Stimulated activated CD4-positive, alpha-beta T cell treated with anti-CD3 and anti-CD28 coated beads, Interleukin-15, amount 100 ng/mL, for 1 hour (primary cell): ENCODE measurements around the gene MAP1B.

Experiments used
- DNase-seq, 2 donors: peaks; one replicate each; pipeline ENCODE4 v3.0.0-alpha.2; 2020; ENCODE audit warnings: low read depth in 1 of 2, low spot score in 1 of 2

The MAP1B gene

DNA sequence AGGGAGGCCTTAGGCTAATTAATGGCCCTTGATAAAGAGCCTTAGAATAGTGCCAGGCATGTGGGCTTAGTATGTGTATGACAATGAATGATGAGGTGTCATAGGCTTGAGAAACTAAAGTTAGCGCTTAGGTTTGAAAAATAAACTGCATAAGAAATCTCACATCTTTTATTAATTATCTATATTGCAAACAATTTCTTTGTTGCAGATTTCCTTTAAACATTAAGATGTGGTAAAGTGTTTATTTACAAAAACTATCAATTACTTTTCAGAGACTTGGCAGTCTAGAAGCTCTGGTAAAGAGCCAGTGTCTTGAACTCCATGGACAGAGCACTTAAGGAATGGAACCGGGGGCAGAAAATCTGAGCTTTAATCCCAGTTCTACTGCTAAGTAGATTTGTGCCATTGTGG, 23.1 kb downstream of the MAP1B start:
- DNase-seq: no peak

DNA sequence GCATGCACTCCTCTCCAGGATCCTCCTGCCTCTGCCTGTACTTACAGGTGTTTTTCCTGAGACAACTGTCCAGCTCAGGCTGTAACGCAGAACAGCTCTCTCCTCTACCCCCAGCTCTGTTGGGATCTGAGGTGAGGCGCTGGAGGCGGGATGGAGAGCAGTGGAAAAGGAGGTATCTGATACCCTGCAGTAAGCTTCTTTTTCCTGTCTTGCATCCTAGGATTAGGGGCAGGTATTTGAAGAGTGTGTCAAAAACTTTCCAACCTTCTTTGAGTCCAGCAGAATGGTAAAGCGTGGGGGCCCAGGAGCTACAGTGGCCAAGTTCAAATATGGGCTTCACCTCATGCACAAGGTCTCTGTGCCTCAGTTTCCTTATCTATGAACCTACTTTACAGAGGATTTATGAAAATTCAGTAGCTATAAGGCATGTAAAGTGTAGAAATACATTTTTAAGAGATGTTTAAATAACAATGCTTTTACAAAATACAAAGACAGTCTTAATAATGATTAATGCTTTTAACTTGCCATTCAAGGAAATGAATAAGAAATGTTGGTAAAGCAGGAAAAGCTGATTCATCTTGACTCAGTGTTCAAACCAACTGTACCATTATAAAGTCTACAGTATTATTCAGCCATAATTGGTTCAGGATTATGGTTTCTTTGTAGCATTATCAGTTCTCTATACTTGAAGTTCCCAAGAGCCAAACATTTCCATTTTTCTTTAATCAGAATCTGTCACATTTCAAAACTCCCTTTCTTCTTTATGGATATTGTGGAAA, 26.1 kb downstream of the MAP1B start:
- DNase-seq: no peak

DNA sequence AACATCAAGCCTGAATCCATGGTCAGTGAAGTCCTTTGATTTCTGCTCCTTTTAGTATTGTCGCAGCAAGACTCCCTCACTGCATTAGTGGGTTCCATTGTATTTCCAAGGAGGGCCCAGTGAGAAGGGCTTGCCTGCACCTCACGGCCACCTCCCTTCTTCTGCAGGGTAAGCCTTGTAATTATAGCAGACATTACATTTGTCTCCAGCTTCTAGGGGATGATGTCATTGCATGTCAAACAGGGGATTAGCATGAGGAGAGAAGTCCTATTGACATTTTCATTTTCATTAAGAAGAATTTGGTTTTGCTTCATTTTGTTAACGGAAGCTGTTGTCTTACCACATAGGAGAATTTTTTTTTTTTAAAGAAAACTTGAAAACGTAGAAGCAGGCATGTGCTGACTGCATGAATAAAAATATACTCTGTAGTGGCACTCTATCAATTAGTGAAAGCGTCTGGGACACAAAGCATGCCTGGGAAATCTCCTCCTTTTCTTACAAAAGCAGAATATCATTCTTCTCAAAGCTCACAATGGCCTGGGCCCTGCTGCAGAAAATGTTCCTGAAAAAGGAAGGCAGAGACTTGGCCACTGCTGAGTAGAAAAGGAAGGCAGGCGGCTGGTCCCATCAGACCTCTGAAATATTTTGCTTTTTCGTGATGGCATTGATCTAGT, 27.1 kb downstream of the MAP1B start:
- DNase-seq: no peak

DNA sequence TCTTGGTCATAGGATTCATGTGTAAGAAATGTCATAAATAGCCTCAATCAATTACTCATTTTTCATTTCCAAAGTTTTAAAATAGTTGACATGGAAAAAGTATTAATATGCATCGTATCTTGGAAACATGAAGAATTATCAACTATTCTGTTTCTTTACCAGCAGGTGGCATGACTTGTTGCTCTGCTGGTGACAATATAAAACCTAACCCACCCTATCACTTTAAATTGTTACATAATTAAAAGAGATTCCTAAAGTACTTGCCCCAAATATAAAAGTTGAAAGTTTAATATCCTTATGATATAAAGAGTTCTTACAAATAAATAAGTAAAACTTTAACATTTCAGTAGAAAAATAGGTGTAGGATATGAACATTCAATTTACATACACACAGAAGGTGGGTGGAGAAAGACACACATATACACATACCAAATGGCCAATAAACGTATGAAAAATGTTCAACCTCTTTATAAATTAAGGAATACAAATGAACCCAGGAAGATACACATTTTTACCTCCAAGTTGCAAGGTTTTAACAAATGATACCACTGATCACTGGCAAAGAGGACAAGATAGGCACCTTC, 30.6 kb downstream of the MAP1B start:
- no peak for DNase-seq

DNA sequence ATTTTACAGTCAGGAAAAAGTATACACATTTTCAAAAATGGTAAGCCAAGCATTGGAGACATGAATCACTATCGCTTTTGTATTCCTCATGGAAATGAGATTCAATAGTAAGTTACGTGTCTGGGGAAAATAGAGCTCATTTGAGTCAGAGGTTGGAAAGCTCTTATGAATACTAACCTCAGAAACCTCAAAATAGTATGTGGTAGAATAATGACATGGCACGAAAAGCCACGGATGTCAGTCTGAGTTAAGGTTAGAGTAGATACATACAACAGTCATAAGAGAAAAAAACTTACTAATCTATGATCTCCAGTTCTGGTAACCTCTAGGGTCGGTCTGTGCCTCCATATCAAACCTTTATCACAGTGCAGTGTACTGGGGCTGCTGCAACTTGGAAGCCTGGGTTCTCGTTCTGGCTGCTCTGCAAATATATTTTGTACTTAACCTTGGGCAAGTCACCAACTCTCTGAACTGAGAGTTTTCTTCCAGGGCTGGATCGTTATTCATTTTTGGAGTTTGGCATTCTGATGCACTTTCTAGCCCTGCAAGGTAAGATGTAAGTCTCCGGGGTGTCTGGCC, 31.8 kb downstream of the MAP1B start:
- DNase-seq: no peak

DNA sequence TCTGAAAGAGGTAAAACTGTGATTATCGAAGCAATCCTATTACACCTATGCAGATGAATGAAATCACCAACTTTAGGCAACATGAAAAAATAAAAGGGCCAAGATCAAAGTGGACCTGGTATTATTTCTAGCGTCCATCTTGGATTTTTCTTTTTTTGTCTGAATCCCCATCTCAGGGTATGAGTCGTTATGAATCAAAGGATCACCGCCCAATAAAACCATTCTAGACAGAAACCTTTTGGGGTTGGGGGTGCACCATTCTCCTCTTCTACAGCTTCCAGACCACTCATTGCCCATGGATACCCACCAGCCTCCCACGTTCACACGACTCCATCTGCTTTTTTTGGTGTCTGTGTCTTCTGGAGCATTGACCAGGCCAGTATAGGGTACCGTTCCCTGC, 33.4 kb downstream of the MAP1B start:
- DNase-seq: no peak

DNA sequence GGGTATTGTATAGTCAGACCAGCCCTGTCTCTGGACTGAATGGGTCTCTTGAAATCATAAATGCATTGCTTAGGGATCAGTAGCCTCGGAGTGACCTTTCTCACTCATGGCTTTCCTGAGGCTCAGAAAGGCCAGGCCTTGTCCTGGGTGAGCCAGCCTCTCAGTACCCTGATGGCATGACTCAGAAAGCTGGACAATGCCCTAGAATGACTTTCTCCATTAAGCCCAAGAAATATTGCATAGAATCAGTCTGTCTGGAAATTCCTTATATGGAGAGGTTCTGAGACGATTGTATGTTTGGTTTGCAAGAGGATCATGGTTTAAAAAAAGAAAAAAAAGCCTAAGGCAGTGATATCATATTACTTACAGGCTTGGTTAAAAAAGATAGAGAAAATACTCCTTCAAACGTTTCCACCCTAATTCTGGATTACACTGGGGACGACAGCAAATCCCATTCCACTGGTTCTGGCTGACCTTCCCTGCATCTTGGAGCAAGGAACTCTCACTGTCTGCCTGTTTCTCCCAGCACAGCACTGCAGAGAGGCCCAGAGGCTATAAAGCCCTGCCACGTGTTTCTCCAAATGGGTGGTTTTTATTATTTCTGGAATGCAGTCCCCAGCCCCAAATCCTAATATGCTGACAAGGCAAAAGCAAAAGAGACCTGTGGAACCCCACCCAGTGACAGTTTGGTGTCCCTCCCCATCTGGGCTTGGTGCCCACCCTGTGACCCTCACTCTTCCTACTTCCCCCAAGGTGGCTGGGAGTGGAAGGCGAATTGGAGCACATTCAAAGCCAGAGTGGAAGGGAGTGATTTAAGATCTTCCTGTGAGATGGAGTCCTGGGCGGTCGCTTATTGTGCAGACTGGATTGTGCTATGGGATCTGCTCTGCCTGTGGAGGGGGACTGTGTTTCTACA, 34.4 kb downstream of the MAP1B start:
- DNase-seq: no peak

DNA sequence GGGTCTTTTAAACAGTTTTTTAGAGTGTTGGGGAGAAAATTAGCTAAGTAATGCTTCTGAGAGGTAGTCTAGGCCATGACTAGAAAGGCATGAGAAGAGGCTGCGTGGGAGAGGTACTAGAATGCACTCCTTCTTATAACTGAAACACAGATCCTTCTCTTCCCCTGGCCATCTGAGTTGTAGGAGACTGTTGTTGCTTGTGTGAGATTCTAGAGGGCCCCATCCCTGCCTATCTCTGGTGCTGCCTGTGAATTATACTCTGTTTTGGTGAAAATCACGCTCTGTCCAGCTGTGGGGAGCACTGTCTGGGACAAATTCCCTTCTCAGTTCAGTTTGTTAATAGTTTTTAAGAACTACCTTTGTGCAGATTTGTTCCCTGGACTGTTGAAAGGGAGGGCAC, 37.5 kb downstream of the MAP1B start:
- no peak for DNase-seq

DNA sequence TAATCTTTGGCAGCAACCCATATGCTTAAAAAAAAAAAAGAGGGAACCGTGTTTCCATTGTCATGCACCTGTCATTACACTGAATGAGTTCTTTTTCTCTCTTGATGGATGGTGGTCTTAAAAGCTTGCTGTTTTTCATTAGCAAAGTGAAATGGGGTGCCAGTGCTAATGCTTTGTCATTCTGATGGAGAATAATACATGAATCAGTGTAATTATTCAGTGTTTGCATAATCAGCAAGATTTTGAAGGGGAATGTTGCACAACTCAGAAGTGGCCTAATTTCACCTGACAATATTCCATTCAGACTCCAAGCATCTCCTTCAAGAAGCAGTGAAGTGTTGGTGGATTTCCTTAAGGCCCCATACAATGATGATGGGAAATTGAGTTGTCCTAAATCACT, 38.1 kb downstream of the MAP1B start:
- DNase-seq: no peak

DNA sequence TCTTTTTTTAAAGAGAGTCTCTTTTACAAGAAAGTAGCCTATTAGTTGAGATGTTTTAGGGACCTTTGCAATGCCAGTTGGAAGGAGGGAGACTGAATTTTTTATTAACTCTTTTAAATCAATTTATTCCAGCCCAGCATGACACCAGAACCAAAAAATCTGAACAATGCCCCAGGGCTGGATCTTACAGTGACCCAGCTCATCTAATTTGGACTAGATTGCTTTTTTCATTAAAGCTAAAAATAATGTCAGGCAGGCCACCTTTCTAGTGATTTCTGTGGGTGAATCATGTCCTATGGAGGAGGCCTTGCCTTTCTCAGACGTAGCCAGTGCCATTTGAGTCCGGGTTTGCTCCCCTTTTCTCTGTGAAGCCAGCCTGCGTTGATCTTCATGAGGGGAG, 38.8 kb downstream of the MAP1B start:
- DNase-seq: no peak

DNA sequence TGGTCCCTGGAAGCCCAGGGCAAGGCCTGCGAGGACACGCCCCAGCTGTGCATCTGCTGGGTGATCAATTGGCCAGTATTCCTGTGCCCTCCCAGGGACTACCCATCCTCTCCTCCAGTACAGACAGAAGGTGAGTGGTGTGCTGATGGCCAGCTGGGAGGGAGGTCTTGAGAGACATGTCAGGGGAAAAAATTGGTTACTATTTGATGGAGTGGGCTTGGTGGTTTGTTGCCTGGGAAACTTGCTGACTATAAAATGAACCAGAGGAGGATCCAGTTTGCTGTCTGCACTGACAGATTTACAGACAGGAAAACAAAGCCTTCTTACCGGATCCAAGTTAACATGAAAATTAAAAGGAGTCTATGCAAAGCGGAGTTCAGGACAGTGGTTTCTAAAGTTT, 40.3 kb downstream of the MAP1B start:
- no peak for DNase-seq

DNA sequence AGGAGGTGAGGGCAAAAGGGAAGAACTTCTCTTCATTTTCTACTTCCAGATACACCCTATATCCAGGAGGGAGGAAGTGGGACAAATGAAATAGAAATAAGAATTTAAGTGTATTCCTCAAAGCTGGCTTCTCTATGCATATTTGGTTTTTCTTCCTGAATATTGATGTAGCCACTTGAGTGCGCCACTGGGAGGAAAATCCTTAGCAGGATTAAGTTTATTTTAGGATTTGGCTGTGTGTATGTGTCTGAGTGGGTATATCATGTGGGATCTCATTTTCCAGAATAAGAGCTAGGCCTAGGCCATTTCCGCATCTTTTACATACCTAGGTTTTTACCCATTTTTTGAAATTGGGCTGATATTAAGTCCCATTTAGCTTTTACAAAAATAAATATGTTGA, 42.5 kb downstream of the MAP1B start:
- no peak for DNase-seq

DNA sequence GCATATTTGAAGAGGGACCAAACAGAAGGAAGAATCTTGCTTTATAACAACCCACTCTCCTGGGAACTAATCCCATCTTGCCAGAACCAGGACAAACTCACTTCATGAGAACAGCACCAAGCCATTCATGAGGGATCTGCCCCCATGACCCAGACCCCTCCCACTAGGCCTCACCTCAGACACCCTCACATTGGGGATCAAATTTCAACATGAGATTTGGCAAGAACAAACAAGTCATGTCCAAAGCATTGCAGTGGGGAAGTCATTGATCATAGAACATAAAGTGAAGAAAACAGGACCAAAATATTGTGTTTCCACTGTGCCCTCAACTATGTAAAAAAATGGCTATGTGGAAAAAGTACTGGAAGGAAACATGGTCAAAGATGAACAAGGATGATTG, 43.9 kb downstream of the MAP1B start:
- no peak for DNase-seq

DNA sequence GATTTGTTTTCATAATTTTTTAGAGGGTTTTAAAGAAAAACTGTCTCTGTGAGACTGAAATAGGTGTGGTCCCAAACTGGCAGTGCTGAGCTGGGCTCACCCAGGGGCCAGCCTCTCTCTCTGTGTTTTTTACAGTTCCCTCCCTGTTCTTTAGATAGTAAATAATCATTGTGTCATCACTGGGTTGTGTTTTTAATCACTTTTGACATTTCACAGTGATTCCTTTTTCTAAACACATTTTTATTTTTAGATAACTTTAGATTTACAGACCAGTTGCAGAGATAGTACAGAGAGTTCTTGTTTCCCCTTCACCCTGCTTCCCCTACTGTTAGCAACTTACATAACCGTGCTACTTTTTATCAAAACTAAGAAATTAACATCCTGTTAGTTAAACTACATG, 44.4 kb downstream of the MAP1B start:
- DNase-seq: no peak

DNA sequence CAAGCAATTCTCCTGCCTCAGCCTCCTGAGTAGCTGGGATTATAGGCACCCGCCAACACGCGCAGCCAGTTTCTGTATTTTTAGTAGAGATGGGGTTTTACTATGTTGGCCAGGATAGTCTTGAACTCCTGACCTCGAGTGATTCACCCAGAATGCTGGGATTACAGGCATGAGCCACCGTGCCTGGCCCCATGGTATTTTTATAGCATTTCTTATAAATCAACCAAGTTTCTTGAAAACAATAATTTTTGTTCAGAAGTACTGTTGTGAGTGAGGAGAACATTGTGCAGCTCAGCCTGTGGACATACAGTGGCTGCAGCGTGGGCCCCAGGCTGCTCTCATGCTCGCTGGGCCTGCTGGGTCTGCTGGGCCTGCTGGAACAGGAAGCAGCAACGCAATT, 45.3 kb downstream of the MAP1B start:
- no peak for DNase-seq

DNA sequence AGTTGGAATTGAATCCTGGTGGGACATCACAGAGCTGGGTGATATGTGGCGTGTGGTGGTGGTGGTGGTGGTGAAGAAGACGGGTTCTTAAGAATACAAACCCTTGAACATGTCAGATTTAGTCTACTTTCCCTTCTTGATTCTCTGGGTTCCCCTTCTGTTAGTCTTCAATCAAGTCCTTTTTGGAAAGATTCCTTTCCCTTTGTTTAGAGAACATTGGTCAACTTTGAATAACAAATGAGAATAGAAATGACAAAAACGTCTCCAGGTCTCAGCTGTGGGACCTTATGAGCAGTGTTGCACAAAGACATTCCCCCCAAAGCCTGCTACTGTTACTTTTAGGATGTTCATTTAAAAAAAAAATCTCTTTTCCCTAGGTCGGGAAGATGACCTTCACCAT, 46.3 kb downstream of the MAP1B start:
- DNase-seq: no peak

DNA sequence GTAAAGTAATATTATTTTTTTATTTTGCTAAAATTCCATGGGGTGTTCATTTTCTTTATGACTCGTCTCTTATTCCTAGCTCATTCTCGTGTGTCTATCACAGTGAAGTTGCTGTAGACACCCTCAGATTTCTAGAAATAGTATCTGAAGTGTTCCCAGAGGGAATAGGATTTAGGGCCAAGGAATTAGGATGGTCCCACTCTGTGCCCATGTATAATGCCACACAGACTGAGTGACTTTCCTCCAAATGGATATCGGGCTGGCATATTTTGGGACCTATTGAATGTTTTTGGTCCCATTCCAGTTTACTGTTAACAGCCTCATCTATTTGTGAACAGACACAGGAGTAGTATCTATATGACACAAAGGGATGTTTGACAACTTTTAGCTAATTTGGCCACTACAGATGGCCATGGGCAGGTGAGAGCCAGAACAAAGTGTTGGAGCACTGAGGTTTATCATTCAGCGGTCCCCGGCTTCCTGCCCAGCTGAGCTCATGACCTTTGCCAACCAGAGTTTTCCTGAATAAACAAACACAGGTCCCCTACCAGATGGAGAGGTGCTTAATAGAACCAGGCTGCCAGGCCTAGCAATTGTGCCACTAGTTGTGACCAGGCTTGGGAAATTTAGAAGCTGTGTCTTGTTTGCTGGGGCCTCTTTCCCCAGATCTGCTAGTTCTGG, 46.9 kb downstream of the MAP1B start:
- no peak for DNase-seq

DNA sequence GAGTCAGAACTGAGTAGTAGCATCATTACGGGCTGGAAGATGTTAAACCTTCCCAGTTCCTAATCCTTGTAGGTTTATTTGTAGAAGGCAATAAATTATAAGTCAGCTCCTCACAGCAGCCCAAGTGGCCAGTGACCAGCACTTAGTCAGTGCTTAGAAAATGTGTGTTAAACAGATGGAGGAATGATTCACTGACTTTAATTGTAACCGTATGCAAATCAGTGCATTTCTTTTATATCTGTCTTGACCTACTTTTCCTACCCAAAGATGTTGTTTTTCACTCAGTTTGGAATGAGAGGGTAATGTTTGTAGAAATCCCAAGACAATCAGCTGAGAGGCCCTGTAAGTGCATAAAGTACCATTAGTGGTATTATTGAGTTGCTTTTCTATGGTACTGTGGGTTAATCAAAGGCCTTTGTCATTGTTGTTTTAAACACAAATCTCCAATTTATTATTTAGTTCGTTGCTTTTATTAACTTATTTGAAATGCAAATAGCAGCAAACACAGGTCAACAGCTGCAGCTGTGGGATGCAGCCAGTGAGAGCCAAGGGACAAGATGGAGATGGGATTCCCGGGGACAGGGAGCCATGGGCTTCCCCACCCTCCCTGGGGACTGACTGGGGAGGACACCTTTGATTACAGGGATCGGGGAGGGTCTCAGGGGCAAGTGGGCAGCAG, 49.8 kb downstream of the MAP1B start:
- no peak for DNase-seq

DNA sequence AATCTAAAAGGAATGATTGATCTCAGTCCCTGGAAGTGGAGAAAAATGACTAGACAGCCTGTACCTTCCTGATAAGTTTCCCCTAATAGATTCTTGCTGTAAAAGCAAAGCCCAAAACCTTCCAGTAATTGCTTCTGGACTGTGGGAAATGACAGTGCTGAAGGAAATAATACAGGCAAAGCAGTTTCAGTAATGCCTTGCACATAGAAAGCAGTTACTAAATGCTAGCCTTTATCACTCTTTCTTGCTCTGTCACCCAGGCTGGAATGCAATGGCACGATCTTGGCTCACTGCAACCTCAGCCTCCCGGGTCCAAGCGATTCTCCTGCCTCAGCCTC, 50.3 kb downstream of the MAP1B start:
- no peak for DNase-seq

DNA sequence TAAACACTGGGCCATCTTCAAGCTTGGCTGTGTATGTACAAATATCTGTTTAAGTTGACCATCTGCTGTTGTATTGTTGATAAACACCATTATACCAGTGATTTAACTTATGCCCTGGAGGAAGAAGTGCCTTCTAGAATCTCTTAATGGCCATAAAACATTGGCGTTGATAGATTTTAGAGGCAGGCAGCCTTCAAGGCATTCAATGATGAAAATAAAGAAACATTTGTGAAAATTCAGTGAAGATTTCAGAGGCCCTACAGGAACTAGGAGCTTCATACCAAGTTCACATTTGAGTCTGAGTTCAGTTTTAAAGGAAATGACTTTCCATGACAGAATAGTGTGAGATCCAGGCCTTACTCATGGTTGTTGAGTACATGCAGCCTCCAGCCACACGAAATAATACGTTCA, 52.2 kb downstream of the MAP1B start:
- no peak for DNase-seq
